ENCODE results near the gene ATP5ME. TPM values are rescaled to one million over a fixed set of nuclear protein-coding genes. Genes with fewer than 3 reads are reported as not detected.

ATP5ME gene
- total and polyA plus RNA-seq, 2 of the 13 experiments (the other 11 are each of a cell fraction or from before 2014, with no cell fraction given), result 305 to 753 TPM

- no peak overlapping the region for H3K27ac ChIP-seq (ENCODE audit: extremely low read length, insufficient read depth, low read length)
- FAIRE-seq (no peak), ATAC-seq (peak; percentile 4), DNase-seq (ENCODE audit: low spot score) (no peak)
- H3K27me3 ChIP-seq (ENCODE audit: control insufficient read depth in 1 of 2, insufficient read depth in 2 of 2, low read length in 2 of 2), result peaks cover 3 to 33% of the 10 kb centered on the region in 2 experiments; a peak in 4 of 5 replicates
- CTCF ChIA-PET (ENCODE audit: low intra/inter-chr PET ratio, low total read pairs), result no interaction called here
- H3K4me2 ChIP-seq (ENCODE audit: low read depth, low read length), result peak overlapping the region; percentile 55; the same call in 1 of the 2 replicates
- H3K9ac ChIP-seq (ENCODE audit: insufficient read depth, low read depth, low read length), result no peak overlapping the region
- peaks cover 3 to 7% of the 10 kb centered on the region in 2 experiments; a peak in 4 of 5 replicates for H3K36me3 ChIP-seq (replicated peaks in 1 of 2; ENCODE audit: control insufficient read depth in 1 of 2, insufficient read depth in 2 of 2, low read length in 2 of 2)
- in situ Hi-C loops (cut with HindIII; ENCODE audit: extremely low pct_ligation_motif_present, low pct_unique_long_range_greater_than_20kb), result no loop called here
- H3K79me2 ChIP-seq (ENCODE audit: insufficient read depth, low read length), result no peaks in the 10 kb centered on the region
- H2AFZ ChIP-seq (ENCODE audit: low read length), result no peak overlapping the region
- no peaks in the 10 kb centered on the region for H3K9me3 ChIP-seq (ENCODE audit: low read length)
- H3K4me3 ChIP-seq (replicated peaks in 1 of 3; ENCODE audit: insufficient read depth in 1 of 3, low read depth in 2 of 3, low read length in 3 of 3), result no peak overlapping the region; a peak in 1 of 6 replicates
- intact Hi-C loops (cut with micrococcal nuclease; ENCODE audit: unreplicated experiment), result no loop called here
- POLR2A ChIA-PET, result interaction anchor here (1.5 kb wide), 1 partner anchor 20 kb away, joined by 3 read pairs; no protein-coding TSS in a partner anchor
- no TSS peak for BruUV-seq (replicated peaks)
- 54% methylated on average over 11 of the region's 28 CpGs for WGBS (ENCODE audit: low lambda C conversion rate)
- peaks cover 27% of the 10 kb centered on the region for H3K4me1 ChIP-seq (ENCODE audit: insufficient read depth, low read length)
- H4K20me1 ChIP-seq (ENCODE audit: insufficient read depth, low read length), result no peaks in the 10 kb centered on the region
- TF ChIP-seq ZNF564 (CRISPR knock-in tag; IDR thresholded peaks at IDR 0.05) (no peak), HDAC2 (CRISPR knock-in tag; IDR thresholded peaks at IDR 0.05) (no peak), SMC3 (IDR thresholded peaks at IDR 0.05; ENCODE audit: low read length) (no peak), MEIS1 (CRISPR knock-in tag; IDR thresholded peaks at IDR 0.05; ENCODE audit: borderline replicate concordance) (no peak), CSRNP2 (CRISPR knock-in tag; conservative IDR thresholded peaks at IDR 0.05; ENCODE audit: low read depth) (no peak), NONO (IDR thresholded peaks at IDR 0.05) (no peak), NONO (CRISPR knock-in tag; conservative IDR thresholded peaks at IDR 0.05) (no peak), MED8 (CRISPR knock-in tag; IDR thresholded peaks at IDR 0.05; ENCODE audit: insufficient replicate concordance) (no peak), KDM6A (CRISPR knock-in tag; IDR thresholded peaks at IDR 0.05; ENCODE audit: low read depth) (no peak), SP4 (CRISPR knock-in tag; IDR thresholded peaks at IDR 0.05) (no peak), HES4 (CRISPR knock-in tag; IDR thresholded peaks at IDR 0.05; ENCODE audit: borderline replicate concordance) (no peak), IRF1 (CRISPR knock-in tag; IDR thresholded peaks at IDR 0.05; ENCODE audit: low read depth) (no peak), YY1 (IDR thresholded peaks at IDR 0.05; ENCODE audit: insufficient read depth, insufficient replicate concordance, low read depth, low read length) (no peak), ZNF75D (CRISPR knock-in tag; IDR thresholded peaks at IDR 0.05; ENCODE audit: borderline replicate concordance) (no peak), SATB2 (CRISPR knock-in tag; IDR thresholded peaks at IDR 0.05) (no peak), ZNF691 (CRISPR knock-in tag; IDR thresholded peaks at IDR 0.05; ENCODE audit: borderline replicate concordance, low read depth) (no peak), RFX1 (IDR thresholded peaks at IDR 0.05) (no peak), ZBED4 (CRISPR knock-in tag; IDR thresholded peaks at IDR 0.05; ENCODE audit: borderline replicate concordance) (no peak)
Observed at GRCh38 chr4:666822-667544, 7.1 kb downstream of the ATP5ME start.

Data from HepG2 (cell line).